HFF-Myc (cell line): ENCODE data around the gene HEXB.
A peak's percentile ranks its signal among the peaks of the same experiment; 100 is the strongest.
"Not testable (repeated sequence)": the region's sequence is repeated elsewhere in the genome, so short reads cannot be mapped to it uniquely, and the experiment has no call there.

Experiments
- DNase-seq: peaks from one replicate; pipeline ENCODE4 v3.0.0-alpha.2; 2011; ENCODE audit warnings: low read depth; ENCODE audit errors: extremely low read depth
- H3K4me3 ChIP-seq: replicated peaks from 2 replicates; pipeline ENCODE4 v1.5.1; 2011; ENCODE audit warnings: low read depth, mild to moderate bottlenecking, control low read depth, low read length
- TF ChIP-seq, protein P1 (sequence below): IDR thresholded peaks from 2 replicates; pipeline ENCODE4 v1.5.1; 2012; ENCODE audit warnings: mild to moderate bottlenecking, low read depth, low read length, control low read depth; ENCODE audit errors: missing control alignments

HEXB gene

GRCh38 chr5:74667396-74667795 is 17.6 kb upstream of the HEXB start:
- TF ChIP-seq, protein P1, sequence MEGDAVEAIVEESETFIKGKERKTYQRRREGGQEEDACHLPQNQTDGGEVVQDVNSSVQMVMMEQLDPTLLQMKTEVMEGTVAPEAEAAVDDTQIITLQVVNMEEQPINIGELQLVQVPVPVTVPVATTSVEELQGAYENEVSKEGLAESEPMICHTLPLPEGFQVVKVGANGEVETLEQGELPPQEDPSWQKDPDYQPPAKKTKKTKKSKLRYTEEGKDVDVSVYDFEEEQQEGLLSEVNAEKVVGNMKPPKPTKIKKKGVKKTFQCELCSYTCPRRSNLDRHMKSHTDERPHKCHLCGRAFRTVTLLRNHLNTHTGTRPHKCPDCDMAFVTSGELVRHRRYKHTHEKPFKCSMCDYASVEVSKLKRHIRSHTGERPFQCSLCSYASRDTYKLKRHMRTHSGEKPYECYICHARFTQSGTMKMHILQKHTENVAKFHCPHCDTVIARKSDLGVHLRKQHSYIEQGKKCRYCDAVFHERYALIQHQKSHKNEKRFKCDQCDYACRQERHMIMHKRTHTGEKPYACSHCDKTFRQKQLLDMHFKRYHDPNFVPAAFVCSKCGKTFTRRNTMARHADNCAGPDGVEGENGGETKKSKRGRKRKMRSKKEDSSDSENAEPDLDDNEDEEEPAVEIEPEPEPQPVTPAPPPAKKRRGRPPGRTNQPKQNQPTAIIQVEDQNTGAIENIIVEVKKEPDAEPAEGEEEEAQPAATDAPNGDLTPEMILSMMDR = no peak
- DNase-seq = no peak
- H3K4me3 ChIP-seq = no peak overlapping the region

- TF ChIP-seq, protein P1 = no peak
- DNase-seq = no peak
- no peak overlapping the region for H3K4me3 ChIP-seq
These were observed 15.2 kb upstream of the HEXB start for GRCh38 chr5:74669821-74670220.

GRCh38 chr5:74670396-74671038 is 14.5 kb upstream of the HEXB start:
- no peak overlapping the region for H3K4me3 ChIP-seq
- TF ChIP-seq, protein P1 = no peak
- DNase-seq = no peak

DNA sequence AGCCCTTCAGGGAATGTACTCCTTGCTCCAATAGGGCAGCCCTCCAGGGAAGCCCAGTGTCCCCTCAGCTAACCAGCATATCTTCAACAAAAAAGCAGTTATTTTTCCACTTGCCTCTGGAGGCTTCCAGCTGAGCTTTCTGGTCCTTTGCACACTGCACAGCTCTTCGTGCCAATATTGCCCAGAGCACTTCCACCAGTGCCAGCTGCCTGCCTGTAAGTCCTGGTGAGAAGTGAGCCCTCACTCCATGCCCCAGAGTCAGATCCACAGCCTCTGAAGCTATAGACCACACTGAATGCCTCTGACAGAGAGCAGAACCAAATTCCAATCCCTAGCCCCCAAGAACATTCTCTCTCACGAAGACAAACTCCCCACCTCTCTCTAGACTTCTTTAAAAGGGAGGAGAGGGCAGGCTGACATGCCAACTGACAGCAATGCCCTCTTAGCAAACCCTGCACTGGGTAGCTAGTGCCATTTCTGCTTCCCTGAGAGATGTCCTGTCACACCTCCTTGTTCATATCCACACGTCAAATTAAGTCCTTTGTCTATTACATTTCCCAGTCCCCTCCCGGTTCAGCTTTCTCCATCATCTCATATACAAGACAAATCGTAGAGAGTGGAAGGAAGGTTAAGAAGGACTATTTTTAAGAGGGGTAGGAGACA is 12.7 kb upstream of the HEXB start:
- TF ChIP-seq, protein P1 = no peak
- no peak for DNase-seq
- no peak overlapping the region for H3K4me3 ChIP-seq

GRCh38 chr5:74673011-74673790 is 11.8 kb upstream of the HEXB start:
- TF ChIP-seq, protein P1 = peak; percentile 35
- DNase-seq = no peak
- no peak overlapping the region for H3K4me3 ChIP-seq

- not testable (repeated sequence) for DNase-seq, H3K4me3 ChIP-seq
These were observed 8.6 kb upstream of the HEXB start for GRCh38 chr5:74676466-74676865.

DNA sequence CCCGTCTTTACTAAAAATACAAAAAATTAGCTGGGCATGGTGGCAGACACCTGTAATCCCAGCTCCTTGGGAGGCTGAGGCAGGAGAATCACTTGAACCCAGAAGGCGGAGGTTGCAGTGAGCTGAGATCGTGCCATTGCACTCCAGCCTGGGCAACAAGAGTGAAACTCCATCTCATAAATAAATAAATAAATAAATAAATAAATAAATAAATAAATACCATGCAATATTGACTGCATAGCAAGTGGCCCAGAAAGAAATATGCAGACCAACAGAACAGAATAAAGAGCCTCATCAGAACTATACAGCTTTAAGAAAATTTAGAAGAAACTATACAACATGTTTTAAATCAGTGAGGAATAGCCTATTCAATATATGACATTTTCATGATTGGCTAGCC is 6.9 kb upstream of the HEXB start:
- H3K4me3 ChIP-seq = not testable (repeated sequence)

GRCh38 chr5:74679300-74679699 is 5.7 kb upstream of the HEXB start:
- not testable (repeated sequence) for H3K4me3 ChIP-seq, DNase-seq

More for the DNA sequence above, 6.9 kb upstream of the HEXB start:
- DNase-seq = not testable (repeated sequence)
